Keratinocyte (primary cell): ENCODE data around the gene EFHD2.
"Not testable (repeated sequence)": the region's sequence is repeated elsewhere in the genome, so short reads cannot be mapped to it uniquely, and the experiment has no call there.

Source experiments
- EZH2 ChIP-seq: IDR thresholded peaks from one replicate; pipeline ENCODE4 v1.6.1; 2012; ENCODE audit warnings: inconsistent platforms, mild to moderate bottlenecking, low read length, moderate library complexity
- TF ChIP-seq, protein P1 (sequence below), 3 experiments: IDR thresholded peaks in 1 of 3; conservative IDR thresholded peaks in 1 of 3; optimal IDR thresholded peaks in 1 of 3; 2 replicates in 2 of 3; 3 replicates in 1 of 3; pipeline versions ENCODE3 to v1.5.1; 2011; ENCODE audit warnings: low read length in 3 of 3, mild to moderate bottlenecking in 3 of 3, moderate library complexity in 2 of 3, control low read depth in 1 of 3, inconsistent platforms in 1 of 3; ENCODE audit not compliant: insufficient read depth in 2 of 3; ENCODE audit errors: extremely low read depth in 1 of 3

GRCh38 chr1:15466955-15467625 lies 57.4 kb downstream of the EFHD2 start:
- TF ChIP-seq, protein P1, sequence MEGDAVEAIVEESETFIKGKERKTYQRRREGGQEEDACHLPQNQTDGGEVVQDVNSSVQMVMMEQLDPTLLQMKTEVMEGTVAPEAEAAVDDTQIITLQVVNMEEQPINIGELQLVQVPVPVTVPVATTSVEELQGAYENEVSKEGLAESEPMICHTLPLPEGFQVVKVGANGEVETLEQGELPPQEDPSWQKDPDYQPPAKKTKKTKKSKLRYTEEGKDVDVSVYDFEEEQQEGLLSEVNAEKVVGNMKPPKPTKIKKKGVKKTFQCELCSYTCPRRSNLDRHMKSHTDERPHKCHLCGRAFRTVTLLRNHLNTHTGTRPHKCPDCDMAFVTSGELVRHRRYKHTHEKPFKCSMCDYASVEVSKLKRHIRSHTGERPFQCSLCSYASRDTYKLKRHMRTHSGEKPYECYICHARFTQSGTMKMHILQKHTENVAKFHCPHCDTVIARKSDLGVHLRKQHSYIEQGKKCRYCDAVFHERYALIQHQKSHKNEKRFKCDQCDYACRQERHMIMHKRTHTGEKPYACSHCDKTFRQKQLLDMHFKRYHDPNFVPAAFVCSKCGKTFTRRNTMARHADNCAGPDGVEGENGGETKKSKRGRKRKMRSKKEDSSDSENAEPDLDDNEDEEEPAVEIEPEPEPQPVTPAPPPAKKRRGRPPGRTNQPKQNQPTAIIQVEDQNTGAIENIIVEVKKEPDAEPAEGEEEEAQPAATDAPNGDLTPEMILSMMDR (optimal IDR thresholded peaks at IDR 0.05 in 1 of 3, IDR thresholded peaks at IDR 0.05 in 1 of 3, conservative IDR thresholded peaks at IDR 0.05 in 1 of 3; ENCODE audit: extremely low read depth in 1 of 3, insufficient read depth in 2 of 3, low read length in 3 of 3): not testable (repeated sequence)
- TF ChIP-seq EZH2: not testable (repeated sequence)
